Ascending aorta (tissue), 2 donors: Measurements from ENCODE around the gene AP1G1. TPM values are rescaled to one million over a fixed set of nuclear protein-coding genes. Genes with fewer than 3 reads are reported as not detected.
"Not testable (repeated sequence)": the region's sequence is repeated elsewhere in the genome, so short reads cannot be mapped to it uniquely, and the experiment has no call there.

Experiments
- DNase-seq, 2 donors: peaks; one replicate each; pipeline ENCODE4 v3.0.0-alpha.2; 2019; ENCODE audit warnings: low spot score in 2 of 2
- H3K27ac ChIP-seq, 2 donors: fragments of 200-600 bp; sonication (generic); one replicate each; pipeline ENCODE4 v1.5.1; 2016 to 2017; ENCODE audit warnings: mild to moderate bottlenecking in 1 of 2
- H3K27me3 ChIP-seq: fragments of 200-600 bp; sonication (generic); one replicate; pipeline ENCODE4 v1.5.1; 2017
- H3K36me3 ChIP-seq, 2 donors: fragments of 200-600 bp; sonication (generic); one replicate each; pipeline ENCODE4 v1.5.1; 2016
- H3K4me1 ChIP-seq, 2 donors: fragments of 200-600 bp; sonication (generic); one replicate each; pipeline ENCODE4 v1.5.1; 2016 to 2017; ENCODE audit warnings: mild to moderate bottlenecking in 1 of 2
- H3K4me3 ChIP-seq, 2 donors: fragments of 200-600 bp; sonication (generic); one replicate each; pipeline ENCODE4 v1.5.1; 2016 to 2017; ENCODE audit warnings: mild to moderate bottlenecking in 1 of 2
- H3K9me3 ChIP-seq, 2 donors: fragments of 200-600 bp; sonication (generic); one replicate each; pipeline ENCODE4 v1.5.1; 2016
- intact Hi-C: fragments of 100-400 bp; cut with DNase I; formaldehyde crosslinking; loops from one replicate; pipeline ENCODE4 v1.15.1; 2023
- total RNA-seq: library from RNA; depleted of rRNA; stranded (reverse); fragments of >200 nt; gene quantifications from one replicate; pipeline ENCODE4 v1.1.0, GENCODE V29; 2016
- TF ChIP-seq, protein P1 (sequence below), 3 experiments: fragments of 200-600 bp in 2 of 3; fragments of 450-650 bp in 1 of 3; sonication (generic) in 2 of 3; IDR thresholded peaks; one replicate each; pipeline ENCODE4 v1.5.1; 2016 to 2019; ENCODE audit warnings: antibody characterized with exemption in 3 of 3, mild to moderate bottlenecking in 1 of 3, moderate library complexity in 1 of 3

The AP1G1 gene
- total RNA-seq, 1 donor from 2014 or later, result 40.7 TPM

- no peak for DNase-seq
- intact Hi-C loops, result no loop called here
- H3K9me3 ChIP-seq, result no peaks in the 10 kb centered on the region
- no peak overlapping the region for H3K27ac ChIP-seq
- H3K4me1 ChIP-seq, result peaks cover 0 to 2% of the 10 kb centered on the region in 2 donors
- H3K4me3 ChIP-seq, result no peak overlapping the region
- peaks cover 22 to 42% of the 10 kb centered on the region in 2 donors for H3K36me3 ChIP-seq
- TF ChIP-seq, protein P1, sequence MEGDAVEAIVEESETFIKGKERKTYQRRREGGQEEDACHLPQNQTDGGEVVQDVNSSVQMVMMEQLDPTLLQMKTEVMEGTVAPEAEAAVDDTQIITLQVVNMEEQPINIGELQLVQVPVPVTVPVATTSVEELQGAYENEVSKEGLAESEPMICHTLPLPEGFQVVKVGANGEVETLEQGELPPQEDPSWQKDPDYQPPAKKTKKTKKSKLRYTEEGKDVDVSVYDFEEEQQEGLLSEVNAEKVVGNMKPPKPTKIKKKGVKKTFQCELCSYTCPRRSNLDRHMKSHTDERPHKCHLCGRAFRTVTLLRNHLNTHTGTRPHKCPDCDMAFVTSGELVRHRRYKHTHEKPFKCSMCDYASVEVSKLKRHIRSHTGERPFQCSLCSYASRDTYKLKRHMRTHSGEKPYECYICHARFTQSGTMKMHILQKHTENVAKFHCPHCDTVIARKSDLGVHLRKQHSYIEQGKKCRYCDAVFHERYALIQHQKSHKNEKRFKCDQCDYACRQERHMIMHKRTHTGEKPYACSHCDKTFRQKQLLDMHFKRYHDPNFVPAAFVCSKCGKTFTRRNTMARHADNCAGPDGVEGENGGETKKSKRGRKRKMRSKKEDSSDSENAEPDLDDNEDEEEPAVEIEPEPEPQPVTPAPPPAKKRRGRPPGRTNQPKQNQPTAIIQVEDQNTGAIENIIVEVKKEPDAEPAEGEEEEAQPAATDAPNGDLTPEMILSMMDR (IDR thresholded peaks at IDR 0.05), result no peak
- no peaks in the 10 kb centered on the region for H3K27me3 ChIP-seq
These were observed 19.5 kb downstream of the AP1G1 start for GRCh38 chr16:71789136-71789535.

GRCh38 chr16:71788578-71788977, 20.1 kb downstream of the AP1G1 start:
- no peaks in the 10 kb centered on the region for H3K27me3 ChIP-seq
- intact Hi-C loops, result no loop called here
- DNase-seq, result no peak
- H3K9me3 ChIP-seq, result no peaks in the 10 kb centered on the region
- TF ChIP-seq, protein P1 (IDR thresholded peaks at IDR 0.05), result no peak
- peaks cover 0 to 2% of the 10 kb centered on the region in 2 donors for H3K4me1 ChIP-seq
- H3K4me3 ChIP-seq, result no peak overlapping the region
- H3K27ac ChIP-seq, result no peak overlapping the region
- H3K36me3 ChIP-seq, result peaks cover 22 to 43% of the 10 kb centered on the region in 2 donors

GRCh38 chr16:71785143-71785542, 23.5 kb downstream of the AP1G1 start:
- H3K27ac ChIP-seq, H3K27me3 ChIP-seq, DNase-seq, intact Hi-C loops, H3K4me1 ChIP-seq, H3K9me3 ChIP-seq, H3K4me3 ChIP-seq: not testable (repeated sequence)
- peaks cover 22 to 43% of the 10 kb centered on the region in 2 donors for H3K36me3 ChIP-seq

GRCh38 chr16:71784093-71784492, 24.5 kb downstream of the AP1G1 start:
- Histone ChIP-seq H3K36me3 (peaks cover 21 to 40% of the 10 kb centered on the region in 2 donors), H3K4me1 (peaks cover 0 to 9% of the 10 kb centered on the region in 2 donors), H3K9me3 (no peaks in the 10 kb centered on the region), H3K4me3 (no peak overlapping the region), H3K27ac (no peak overlapping the region), H3K27me3 (no peaks in the 10 kb centered on the region)
- DNase-seq, result no peak
- TF ChIP-seq, protein P1 (IDR thresholded peaks at IDR 0.05), result no peak
- intact Hi-C loops, result no loop called here

GRCh38 chr16:71781741-71782140, 26.9 kb downstream of the AP1G1 start:
- peaks cover 12 to 27% of the 10 kb centered on the region in 2 donors for H3K36me3 ChIP-seq
- DNase-seq, result no peak
- H3K27ac ChIP-seq, result no peak overlapping the region
- H3K9me3 ChIP-seq, result no peaks in the 10 kb centered on the region
- H3K27me3 ChIP-seq, result no peaks in the 10 kb centered on the region
- TF ChIP-seq, protein P1 (IDR thresholded peaks at IDR 0.05), result no peak
- intact Hi-C loops, result no loop called here
- peaks cover 0 to 9% of the 10 kb centered on the region in 2 donors for H3K4me1 ChIP-seq
- H3K4me3 ChIP-seq, result no peak overlapping the region

DNA sequence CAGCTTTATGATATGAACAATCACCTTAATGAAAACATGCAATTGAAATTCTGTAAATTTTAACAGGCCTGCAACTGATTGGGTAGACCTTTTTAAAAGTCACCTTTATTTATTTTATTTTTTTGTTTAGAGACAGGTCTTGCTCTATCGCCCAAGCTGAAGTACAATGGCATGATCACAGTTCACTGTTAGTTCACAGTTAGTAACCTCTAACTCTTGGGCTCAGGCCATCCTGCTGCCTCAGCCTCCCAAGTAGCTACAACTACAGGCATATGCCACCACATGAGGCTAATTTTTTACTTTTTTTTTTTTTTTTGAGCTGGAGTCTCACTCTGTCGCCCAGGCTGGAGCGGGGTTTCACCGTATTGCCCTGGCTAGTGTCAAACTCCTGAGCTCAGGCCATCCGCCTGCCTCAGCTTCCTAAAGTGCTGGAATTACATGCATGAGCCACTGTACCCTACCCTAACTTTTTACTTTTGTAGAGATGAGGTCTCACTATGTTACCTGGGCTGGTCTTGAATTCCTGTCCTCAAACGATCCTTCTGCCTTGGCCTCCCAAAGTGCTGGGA, 28.0 kb downstream of the AP1G1 start:
- TF ChIP-seq, protein P1 (IDR thresholded peaks at IDR 0.05), result no peak
- H3K27ac ChIP-seq, result no peak overlapping the region
- H3K36me3 ChIP-seq, result peaks cover 11 to 20% of the 10 kb centered on the region in 2 donors
- H3K27me3 ChIP-seq, result no peaks in the 10 kb centered on the region
- H3K4me3 ChIP-seq, result no peak overlapping the region
- intact Hi-C loops, result no loop called here
- H3K9me3 ChIP-seq, result no peaks in the 10 kb centered on the region
- DNase-seq, result no peak
- peaks cover 0 to 9% of the 10 kb centered on the region in 2 donors for H3K4me1 ChIP-seq
